ENCODE results near the gene MARK2.
A peak's percentile ranks its signal among the peaks of the same experiment; 100 is the strongest.

The MARK2 gene

GRCh38 chr11:63838678-63839507, at the start of gene MARK2:
MARK2 (plus strand) TSS chr11:63839110; CDS start chr11:63839507, 397 bp downstream.
- Mint-ChIP-seq H3K4me3 (peak within 1 kb of the TSS; percentile 87 to 94 (median 87)), H3K27me3 (ENCODE audit: low read depth) (no peaks in the 10 kb centered on the region), H3K9me3 (no peaks in the 10 kb centered on the region), H3K36me3 (ENCODE audit: low read depth) (peaks cover 11% of the 10 kb centered on the region), H3K27ac (peak within 1 kb of the TSS; percentile 17 to 67 (median 32)), H3K4me1 (peaks cover 36% of the 10 kb centered on the region)
- no peak for TF ChIP-seq CTCF (IDR thresholded peaks at IDR 0.05; ENCODE audit: unreplicated experiment in 3 of 3)

GRCh38 chr11:63791495-63792167, 47.3 kb upstream of the MARK2 start:
- no peak overlapping the region for H3K4me3 Mint-ChIP-seq
- H3K36me3 Mint-ChIP-seq (ENCODE audit: low read depth), result no peaks in the 10 kb centered on the region
- no peak for TF ChIP-seq CTCF (IDR thresholded peaks at IDR 0.05; ENCODE audit: unreplicated experiment in 3 of 3)
- peaks cover 5% of the 10 kb centered on the region for H3K27me3 Mint-ChIP-seq (ENCODE audit: low read depth)
- H3K9me3 Mint-ChIP-seq, result peaks cover 3% of the 10 kb centered on the region
- no peaks in the 10 kb centered on the region for H3K4me1 Mint-ChIP-seq
- H3K27ac Mint-ChIP-seq, result peak overlapping the region in 2 of 3 experiments; percentile 40 to 43

- Mint-ChIP-seq H3K4me3 (no peak overlapping the region), H3K27me3 (ENCODE audit: low read depth) (peaks cover 7% of the 10 kb centered on the region), H3K9me3 (peaks cover 5% of the 10 kb centered on the region), H3K4me1 (no peaks in the 10 kb centered on the region), H3K27ac (no peak overlapping the region), H3K36me3 (ENCODE audit: low read depth) (no peaks in the 10 kb centered on the region)
- no peak for TF ChIP-seq CTCF (IDR thresholded peaks at IDR 0.05; ENCODE audit: unreplicated experiment in 3 of 3)
Observed at GRCh38 chr11:63793161-63793560, 45.7 kb upstream of the MARK2 start.

DNA sequence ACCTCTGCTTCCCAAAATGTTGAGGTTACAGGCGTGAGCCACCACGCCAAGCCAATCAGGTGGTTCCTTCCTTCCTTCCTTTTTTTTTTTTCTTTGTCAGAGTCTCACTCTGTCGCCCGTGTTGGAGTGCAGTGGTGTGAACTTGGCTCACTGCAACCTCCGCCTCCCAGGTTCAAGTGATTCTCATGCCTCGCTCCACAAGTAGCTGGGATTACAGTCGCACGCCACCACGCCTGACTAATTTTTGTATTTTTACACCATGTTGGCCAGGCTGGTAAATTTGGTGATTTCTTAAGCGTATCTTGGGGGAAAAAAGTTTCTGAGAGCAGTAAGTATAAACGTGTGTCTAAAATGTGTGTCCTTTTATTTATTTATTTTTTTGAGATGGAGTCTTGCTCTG, 43.8 kb upstream of the MARK2 start:
- Mint-ChIP-seq H3K36me3 (ENCODE audit: low read depth) (no peaks in the 10 kb centered on the region), H3K27ac (no peak overlapping the region), H3K4me1 (no peaks in the 10 kb centered on the region), H3K9me3 (peaks cover 7% of the 10 kb centered on the region), H3K4me3 (no peak overlapping the region), H3K27me3 (ENCODE audit: low read depth) (peaks cover 8% of the 10 kb centered on the region)
- no peak for TF ChIP-seq CTCF (IDR thresholded peaks at IDR 0.05; ENCODE audit: unreplicated experiment in 3 of 3)

GRCh38 chr11:63800921-63801320, 38.0 kb upstream of the MARK2 start:
- no peak for TF ChIP-seq CTCF (IDR thresholded peaks at IDR 0.05; ENCODE audit: unreplicated experiment in 3 of 3)
- H3K9me3 Mint-ChIP-seq, result peaks cover 4% of the 10 kb centered on the region
- no peak overlapping the region for H3K27ac Mint-ChIP-seq
- no peaks in the 10 kb centered on the region for H3K36me3 Mint-ChIP-seq (ENCODE audit: low read depth)
- H3K4me1 Mint-ChIP-seq, result no peaks in the 10 kb centered on the region
- H3K4me3 Mint-ChIP-seq, result no peak overlapping the region
- peaks cover 3% of the 10 kb centered on the region for H3K27me3 Mint-ChIP-seq (ENCODE audit: low read depth)

Measured in nephron (organoid).